Measurements from ENCODE around the gene GDF3. TPM values are rescaled to one million over a fixed set of nuclear protein-coding genes. Genes with fewer than 3 reads are reported as not detected.
"Not testable (repeated sequence)": the region's sequence is repeated elsewhere in the genome, so short reads cannot be mapped to it uniquely, and the experiment has no call there.

The GDF3 gene
- total RNA-seq, 1 donor from 2014 or later: not detected

GRCh38 chr12:7694556-7695236 is 879 bp downstream of the GDF3 start:
- no peak for DNase-seq (ENCODE audit: low spot score)
- intact Hi-C loops (cut with micrococcal nuclease): no loop called here
- Mint-ChIP-seq H3K27ac (no peak overlapping the region), H3K4me3 (no peak overlapping the region), H3K4me1 (ENCODE audit: low read depth) (no peaks in the 10 kb centered on the region), H3K27me3 (ENCODE audit: insufficient read depth) (peaks cover 12% of the 10 kb centered on the region), H3K9me3 (no peaks in the 10 kb centered on the region), H3K36me3 (ENCODE audit: low read depth) (no peaks in the 10 kb centered on the region)

DNA sequence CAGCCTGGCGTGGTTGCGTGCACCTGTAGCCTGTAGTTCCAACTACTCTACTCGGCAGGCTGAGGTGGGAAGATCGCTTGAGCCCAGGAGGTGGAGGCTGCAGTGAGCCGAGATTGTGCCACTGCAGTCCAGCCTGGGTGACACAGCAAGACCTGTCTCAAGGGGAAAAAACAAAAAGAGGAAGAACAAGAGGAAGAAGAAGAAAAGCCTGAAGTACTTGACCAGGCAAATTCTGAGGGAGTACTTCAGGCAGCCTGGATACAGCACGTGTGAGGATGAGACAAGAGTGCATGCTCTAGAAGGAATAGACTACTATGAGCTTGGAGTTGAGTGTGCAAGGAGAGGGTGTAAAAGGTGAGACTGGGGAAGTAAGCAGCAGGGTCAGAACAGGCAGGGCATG is 1.8 kb downstream of the GDF3 start:
- Mint-ChIP-seq H3K27ac (no peak overlapping the region), H3K4me3 (no peak overlapping the region), H3K36me3 (ENCODE audit: low read depth) (no peaks in the 10 kb centered on the region), H3K4me1 (ENCODE audit: low read depth) (no peaks in the 10 kb centered on the region), H3K9me3 (no peaks in the 10 kb centered on the region), H3K27me3 (ENCODE audit: insufficient read depth) (peaks cover 12% of the 10 kb centered on the region)
- no peak for DNase-seq (ENCODE audit: low spot score)
- intact Hi-C loops (cut with micrococcal nuclease): no loop called here

GRCh38 chr12:7681535-7681934 is 14.0 kb downstream of the GDF3 start:
- H3K4me3 Mint-ChIP-seq: no peak overlapping the region
- no peaks in the 10 kb centered on the region for H3K36me3 Mint-ChIP-seq (ENCODE audit: low read depth)
- H3K9me3 Mint-ChIP-seq: no peaks in the 10 kb centered on the region
- intact Hi-C loops (cut with micrococcal nuclease): no loop called here
- no peak for DNase-seq (ENCODE audit: low spot score)
- peaks cover 13% of the 10 kb centered on the region for H3K4me1 Mint-ChIP-seq (ENCODE audit: low read depth)
- peaks cover 7% of the 10 kb centered on the region for H3K27me3 Mint-ChIP-seq (ENCODE audit: insufficient read depth)
- no peak overlapping the region for H3K27ac Mint-ChIP-seq

- peaks cover 13% of the 10 kb centered on the region for H3K4me1 Mint-ChIP-seq (ENCODE audit: low read depth)
- no peak overlapping the region for H3K27ac Mint-ChIP-seq
- H3K9me3 Mint-ChIP-seq: no peaks in the 10 kb centered on the region
- intact Hi-C loops (cut with micrococcal nuclease): no loop called here
- peaks cover 6% of the 10 kb centered on the region for H3K27me3 Mint-ChIP-seq (ENCODE audit: insufficient read depth)
- DNase-seq (ENCODE audit: low spot score): no peak
- H3K4me3 Mint-ChIP-seq: no peak overlapping the region
- no peaks in the 10 kb centered on the region for H3K36me3 Mint-ChIP-seq (ENCODE audit: low read depth)
Observed at GRCh38 chr12:7679251-7680045, 16.1 kb downstream of the GDF3 start.

DNA sequence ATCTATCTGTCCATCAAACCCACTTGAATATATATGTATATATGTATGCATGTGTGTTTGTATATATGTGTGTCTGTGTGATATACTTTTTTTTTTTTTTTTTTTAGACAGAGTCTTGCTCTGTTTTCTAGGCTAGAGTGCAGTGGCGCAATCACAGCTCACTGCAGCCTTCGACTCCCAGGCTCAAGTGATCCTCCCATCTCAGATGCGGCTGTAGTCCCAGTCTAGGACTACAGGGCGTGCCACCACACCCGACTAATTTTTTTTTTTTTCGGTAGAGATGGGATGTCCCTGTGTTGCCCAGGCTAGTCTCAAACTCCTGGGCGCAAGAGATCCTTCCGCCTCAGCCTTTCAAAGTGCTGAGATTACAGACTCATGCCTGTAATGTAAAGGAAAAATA is 16.8 kb downstream of the GDF3 start:
- DNase-seq (ENCODE audit: low spot score): no peak
- intact Hi-C loops (cut with micrococcal nuclease): no loop called here
- H3K4me3 Mint-ChIP-seq: no peak overlapping the region
- no peak overlapping the region for H3K27ac Mint-ChIP-seq
- H3K4me1 Mint-ChIP-seq (ENCODE audit: low read depth): peaks cover 13% of the 10 kb centered on the region
- H3K36me3 Mint-ChIP-seq (ENCODE audit: low read depth): no peaks in the 10 kb centered on the region
- no peaks in the 10 kb centered on the region for H3K9me3 Mint-ChIP-seq
- H3K27me3 Mint-ChIP-seq (ENCODE audit: insufficient read depth): peaks cover 6% of the 10 kb centered on the region

GRCh38 chr12:7677432-7677888 is 18.1 kb downstream of the GDF3 start:
- H3K27ac Mint-ChIP-seq; H3K36me3 Mint-ChIP-seq (ENCODE audit: low read depth); H3K27me3 Mint-ChIP-seq (ENCODE audit: insufficient read depth); DNase-seq (ENCODE audit: low spot score); H3K4me3 Mint-ChIP-seq; H3K9me3 Mint-ChIP-seq: not testable (repeated sequence)
- intact Hi-C loops (cut with micrococcal nuclease): loop anchor here (1.0 kb wide), 1 partner anchor 355 kb away; the partner anchor contains the start of gene FOXJ2
- H3K4me1 Mint-ChIP-seq (ENCODE audit: low read depth): peaks cover 13% of the 10 kb centered on the region

DNA sequence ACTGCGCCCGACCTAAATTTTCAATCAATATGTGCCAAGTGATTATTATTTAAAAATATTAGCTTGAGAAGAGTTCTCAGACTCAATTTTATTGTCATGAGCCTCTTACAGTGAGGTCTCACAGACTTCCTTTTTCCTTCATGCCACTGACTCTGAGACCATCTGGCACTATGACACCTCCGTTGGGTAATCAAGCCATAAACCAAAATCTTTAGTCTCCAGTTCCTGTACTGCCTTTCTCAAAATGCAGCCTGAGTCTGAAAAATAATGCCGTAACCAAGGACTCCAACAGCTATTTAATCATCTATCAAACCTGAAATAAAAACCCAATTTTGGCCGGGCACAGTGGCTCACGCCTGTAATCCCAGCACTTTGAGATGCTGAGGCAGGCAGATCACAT is 20.1 kb downstream of the GDF3 start:
- H3K9me3 Mint-ChIP-seq; H3K4me3 Mint-ChIP-seq; H3K36me3 Mint-ChIP-seq (ENCODE audit: low read depth); H3K27me3 Mint-ChIP-seq (ENCODE audit: insufficient read depth); intact Hi-C loops (cut with micrococcal nuclease); H3K27ac Mint-ChIP-seq; DNase-seq (ENCODE audit: low spot score): not testable (repeated sequence)
- peaks cover 13% of the 10 kb centered on the region for H3K4me1 Mint-ChIP-seq (ENCODE audit: low read depth)

GRCh38 chr12:7668171-7668570 is 27.4 kb downstream of the GDF3 start:
- intact Hi-C loops (cut with micrococcal nuclease): no loop called here
- Mint-ChIP-seq H3K4me1 (ENCODE audit: low read depth) (no peaks in the 10 kb centered on the region), H3K9me3 (no peaks in the 10 kb centered on the region), H3K27me3 (ENCODE audit: insufficient read depth) (no peaks in the 10 kb centered on the region), H3K4me3 (no peak overlapping the region), H3K36me3 (ENCODE audit: low read depth) (no peaks in the 10 kb centered on the region), H3K27ac (no peak overlapping the region)
- no peak for DNase-seq (ENCODE audit: low spot score)

DNA sequence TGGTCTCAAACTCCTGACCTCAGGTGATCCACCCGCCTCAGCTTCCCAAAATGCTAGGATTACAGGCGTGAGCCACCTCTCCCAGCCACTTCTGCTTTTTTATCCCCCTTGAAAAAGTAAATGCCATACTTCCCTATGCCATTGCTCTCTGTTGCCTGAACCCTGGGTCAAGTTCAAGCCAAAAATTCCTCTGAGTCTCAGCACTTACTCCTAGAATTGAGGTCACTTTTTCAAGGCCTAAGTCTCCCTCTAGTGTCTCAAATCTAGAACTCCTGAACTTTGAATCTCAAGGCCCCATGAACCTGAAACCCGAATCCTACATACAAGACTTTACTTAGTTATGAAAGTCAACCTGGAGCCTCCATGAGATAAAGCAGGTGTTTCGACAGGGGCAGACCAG is 28.4 kb downstream of the GDF3 start:
- H3K4me1 Mint-ChIP-seq (ENCODE audit: low read depth): no peaks in the 10 kb centered on the region
- H3K27ac Mint-ChIP-seq: no peak overlapping the region
- H3K9me3 Mint-ChIP-seq: no peaks in the 10 kb centered on the region
- intact Hi-C loops (cut with micrococcal nuclease): no loop called here
- H3K27me3 Mint-ChIP-seq (ENCODE audit: insufficient read depth): no peaks in the 10 kb centered on the region
- DNase-seq (ENCODE audit: low spot score): no peak
- no peak overlapping the region for H3K4me3 Mint-ChIP-seq
- no peaks in the 10 kb centered on the region for H3K36me3 Mint-ChIP-seq (ENCODE audit: low read depth)

DNA sequence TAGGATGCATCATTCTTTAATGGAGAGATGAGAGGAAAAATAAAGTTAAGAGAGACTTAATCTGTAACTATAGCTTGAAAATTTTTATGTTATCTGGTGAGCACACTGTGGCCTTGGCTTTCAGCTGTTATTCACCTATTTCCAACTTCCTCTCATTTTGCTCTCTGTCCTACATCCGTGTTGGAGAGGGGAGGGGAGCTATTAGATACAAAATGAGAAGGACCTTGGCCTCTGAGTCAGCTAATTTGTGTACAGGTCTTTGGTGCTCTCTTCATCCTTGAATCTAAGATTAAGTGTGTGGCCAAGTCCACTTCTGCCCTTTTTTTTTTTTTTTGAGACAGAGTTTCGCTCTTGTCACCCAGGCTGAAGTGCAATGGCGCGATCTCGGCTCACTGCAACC is 29.0 kb downstream of the GDF3 start:
- no peaks in the 10 kb centered on the region for H3K36me3 Mint-ChIP-seq (ENCODE audit: low read depth)
- no peak overlapping the region for H3K4me3 Mint-ChIP-seq
- H3K4me1 Mint-ChIP-seq (ENCODE audit: low read depth): no peaks in the 10 kb centered on the region
- H3K27ac Mint-ChIP-seq: no peak overlapping the region
- H3K9me3 Mint-ChIP-seq: no peaks in the 10 kb centered on the region
- no peak for DNase-seq (ENCODE audit: low spot score)
- intact Hi-C loops (cut with micrococcal nuclease): no loop called here
- no peaks in the 10 kb centered on the region for H3K27me3 Mint-ChIP-seq (ENCODE audit: insufficient read depth)

DNA sequence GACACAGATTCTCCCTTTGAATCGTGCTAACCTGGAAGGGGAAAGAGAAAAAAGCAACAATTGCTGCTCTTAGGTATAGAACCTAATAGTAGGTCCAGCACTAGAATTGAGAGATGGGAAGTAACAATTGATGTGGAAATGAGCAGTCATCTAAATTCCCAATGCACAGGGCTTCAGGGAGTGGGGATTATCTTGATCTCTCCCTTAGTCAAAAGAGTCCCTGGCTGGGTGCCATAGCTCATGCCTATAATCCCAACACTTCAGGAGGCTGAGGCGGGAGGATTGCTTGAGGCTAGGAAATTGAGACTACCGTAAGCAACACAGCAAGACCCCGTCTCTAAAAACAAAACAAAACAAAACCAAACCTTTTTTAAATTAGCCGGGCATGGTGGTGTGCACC is 33.8 kb downstream of the GDF3 start:
- intact Hi-C loops (cut with micrococcal nuclease): no loop called here
- no peak overlapping the region for H3K27ac Mint-ChIP-seq
- no peak overlapping the region for H3K4me3 Mint-ChIP-seq
- DNase-seq (ENCODE audit: low spot score): no peak
- no peaks in the 10 kb centered on the region for H3K27me3 Mint-ChIP-seq (ENCODE audit: insufficient read depth)
- H3K36me3 Mint-ChIP-seq (ENCODE audit: low read depth): no peaks in the 10 kb centered on the region
- no peaks in the 10 kb centered on the region for H3K4me1 Mint-ChIP-seq (ENCODE audit: low read depth)
- no peaks in the 10 kb centered on the region for H3K9me3 Mint-ChIP-seq

GRCh38 chr12:7656121-7656520 is 39.5 kb downstream of the GDF3 start:
- no peak for DNase-seq (ENCODE audit: low spot score)
- no peak overlapping the region for H3K27ac Mint-ChIP-seq

DNA sequence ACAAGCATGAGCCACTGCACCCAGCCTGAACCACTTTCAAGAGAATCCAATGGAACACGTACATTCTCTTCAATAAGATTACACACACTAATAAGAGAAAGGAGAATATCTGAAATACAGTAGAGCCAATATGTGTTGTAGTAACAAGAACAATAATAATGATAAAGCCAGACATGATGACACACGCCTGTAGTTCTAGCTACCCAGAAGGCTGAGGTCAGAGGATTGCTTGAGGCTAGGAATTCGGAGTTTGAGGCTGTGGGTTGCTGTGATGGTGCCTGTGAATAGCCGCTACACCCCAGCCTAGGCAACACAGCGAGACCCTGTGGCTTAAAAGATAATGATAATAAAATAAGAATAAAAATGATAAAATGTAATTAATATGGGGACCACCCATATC is 45.5 kb downstream of the GDF3 start:
- H3K36me3 Mint-ChIP-seq (ENCODE audit: low read depth): no peaks in the 10 kb centered on the region
- H3K9me3 Mint-ChIP-seq: no peaks in the 10 kb centered on the region
- no peak for DNase-seq (ENCODE audit: low spot score)
- H3K4me3 Mint-ChIP-seq: no peak overlapping the region
- H3K27ac Mint-ChIP-seq: no peak overlapping the region
- no peaks in the 10 kb centered on the region for H3K4me1 Mint-ChIP-seq (ENCODE audit: low read depth)
- peaks cover 4% of the 10 kb centered on the region for H3K27me3 Mint-ChIP-seq (ENCODE audit: insufficient read depth)
- intact Hi-C loops (cut with micrococcal nuclease): no loop called here

More at GRCh38 chr12:7656121-7656520, 39.5 kb downstream of the GDF3 start:
- no peaks in the 10 kb centered on the region for H3K4me1 Mint-ChIP-seq (ENCODE audit: low read depth)
- no peaks in the 10 kb centered on the region for H3K9me3 Mint-ChIP-seq
- intact Hi-C loops (cut with micrococcal nuclease): no loop called here
- H3K27me3 Mint-ChIP-seq (ENCODE audit: insufficient read depth): no peaks in the 10 kb centered on the region
- H3K4me3 Mint-ChIP-seq: no peak overlapping the region
- H3K36me3 Mint-ChIP-seq (ENCODE audit: low read depth): no peaks in the 10 kb centered on the region
